ENCODE measurements around the gene SKIC3.

Gene SKIC3

GRCh38 chr5:95530416-95530815, 24.4 kb downstream of the SKIC3 start:
- DNase-seq: no peak

GRCh38 chr5:95528565-95528964, 26.2 kb downstream of the SKIC3 start:
- DNase-seq: no peak

- no peak for DNase-seq
Observed at GRCh38 chr5:95526871-95527270, 27.9 kb downstream of the SKIC3 start.

- no peak for DNase-seq
Observed at GRCh38 chr5:95524423-95524822, 30.4 kb downstream of the SKIC3 start.

GRCh38 chr5:95520206-95520605, 34.6 kb downstream of the SKIC3 start:
- DNase-seq: no peak

- no peak for DNase-seq
Observed at GRCh38 chr5:95519681-95520080, 35.1 kb downstream of the SKIC3 start.

- DNase-seq: no peak
Observed at GRCh38 chr5:95519151-95519550, 35.6 kb downstream of the SKIC3 start.

- DNase-seq: no peak
Observed at GRCh38 chr5:95518417-95518816, 36.4 kb downstream of the SKIC3 start.

- no peak for DNase-seq
Observed at GRCh38 chr5:95511606-95512005, 43.2 kb downstream of the SKIC3 start.

GRCh38 chr5:95508550-95508949, 46.2 kb downstream of the SKIC3 start:
- DNase-seq: no peak

All from activated effector memory CD4-positive, alpha-beta T cell treated with Interleukin-2 at 50 U/mL for 16 hours (primary cell).